Endothelial cell of umbilical vein (primary cell): ENCODE data around the gene RASAL1.

Experiments used
- POLR2A ChIP-seq: IDR thresholded peaks from 2 replicates; pipeline ENCODE4 v1.6.1; 2012; ENCODE audit warnings: low read depth, mild to moderate bottlenecking, control low read depth, low read length
- TF ChIP-seq, protein P1 (sequence below), 2 donors: IDR thresholded peaks; 1 replicate in 1 of 2; 2 replicates in 1 of 2; pipeline ENCODE4 v1.5.1; 2011; ENCODE audit warnings: low read length in 2 of 2, mild to moderate bottlenecking in 2 of 2, moderate library complexity in 2 of 2, control low read depth in 1 of 2, inconsistent platforms in 1 of 2, low read depth in 1 of 2; ENCODE audit not compliant: insufficient read depth in 1 of 2; ENCODE audit errors: extremely low read depth in 1 of 2

DNA sequence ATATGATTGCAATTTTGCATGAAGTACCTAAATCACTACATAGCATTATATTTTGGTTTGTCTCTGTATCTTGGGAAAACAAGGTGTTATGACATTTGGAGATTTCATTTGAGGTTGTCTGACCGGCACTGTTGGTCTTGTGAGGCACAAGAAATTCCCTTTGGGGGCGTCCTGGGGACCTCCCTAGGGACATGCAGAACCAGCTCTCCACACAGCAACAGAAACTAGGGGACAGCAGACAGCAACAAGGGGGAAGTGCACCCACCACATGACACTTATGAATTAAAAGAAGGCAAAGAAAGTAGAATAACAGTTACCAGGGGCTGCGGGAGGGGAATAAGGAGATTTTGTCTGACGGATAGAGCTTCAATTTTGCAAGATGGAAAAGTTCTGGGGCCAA, 35.4 kb upstream of the RASAL1 start:
- TF ChIP-seq, protein P1, sequence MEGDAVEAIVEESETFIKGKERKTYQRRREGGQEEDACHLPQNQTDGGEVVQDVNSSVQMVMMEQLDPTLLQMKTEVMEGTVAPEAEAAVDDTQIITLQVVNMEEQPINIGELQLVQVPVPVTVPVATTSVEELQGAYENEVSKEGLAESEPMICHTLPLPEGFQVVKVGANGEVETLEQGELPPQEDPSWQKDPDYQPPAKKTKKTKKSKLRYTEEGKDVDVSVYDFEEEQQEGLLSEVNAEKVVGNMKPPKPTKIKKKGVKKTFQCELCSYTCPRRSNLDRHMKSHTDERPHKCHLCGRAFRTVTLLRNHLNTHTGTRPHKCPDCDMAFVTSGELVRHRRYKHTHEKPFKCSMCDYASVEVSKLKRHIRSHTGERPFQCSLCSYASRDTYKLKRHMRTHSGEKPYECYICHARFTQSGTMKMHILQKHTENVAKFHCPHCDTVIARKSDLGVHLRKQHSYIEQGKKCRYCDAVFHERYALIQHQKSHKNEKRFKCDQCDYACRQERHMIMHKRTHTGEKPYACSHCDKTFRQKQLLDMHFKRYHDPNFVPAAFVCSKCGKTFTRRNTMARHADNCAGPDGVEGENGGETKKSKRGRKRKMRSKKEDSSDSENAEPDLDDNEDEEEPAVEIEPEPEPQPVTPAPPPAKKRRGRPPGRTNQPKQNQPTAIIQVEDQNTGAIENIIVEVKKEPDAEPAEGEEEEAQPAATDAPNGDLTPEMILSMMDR (IDR thresholded peaks at IDR 0.05; ENCODE audit: extremely low read depth in 1 of 2, insufficient read depth in 1 of 2, low read depth in 1 of 2, low read length in 2 of 2): no peak
- TF ChIP-seq POLR2A: no peak
